Loucy (cell line): ENCODE results near the gene EFHC2.

Source experiments
- H2AFZ ChIP-seq: fragments of 200-600 bp; sonication (generic); 2 replicates; pipeline ENCODE4 v1.6.0; 2016; ENCODE audit warnings: antibody characterized with exemption, mild to moderate bottlenecking, low read length, moderate library complexity
- H3F3A ChIP-seq: fragments of 200-600 bp; 2 replicates; pipeline ENCODE4 v1.6.0; 2016; ENCODE audit warnings: antibody characterized with exemption, low read depth, mild to moderate bottlenecking
- H3K27me3 ChIP-seq: fragments of 200-600 bp; sonication (generic); 2 replicates; pipeline ENCODE4 v1.6.1; 2014; ENCODE audit warnings: low read length, mild to moderate bottlenecking; ENCODE audit not compliant: insufficient read depth, poor library complexity, severe bottlenecking
- H3K36me3 ChIP-seq: fragments of 200-600 bp; sonication (generic); 2 replicates; pipeline ENCODE4 v1.6.1; 2016; ENCODE audit warnings: low read length; ENCODE audit not compliant: insufficient read depth
- H3K4me1 ChIP-seq: fragments of 200-600 bp; sonication (generic); 2 replicates; pipeline ENCODE4 v1.5.1; 2014; ENCODE audit warnings: low read length, mild to moderate bottlenecking; ENCODE audit not compliant: insufficient read depth, poor library complexity, severe bottlenecking
- H3K4me2 ChIP-seq: fragments of 200-600 bp; sonication (generic); 2 replicates; pipeline ENCODE4 v1.6.0; 2014; ENCODE audit warnings: antibody characterized with exemption, low read length, low read depth, mild to moderate bottlenecking; ENCODE audit not compliant: poor library complexity, severe bottlenecking
- H3K4me3 ChIP-seq: fragments of 200-600 bp; sonication (generic); 2 replicates; pipeline ENCODE4 v1.5.1; 2014; ENCODE audit warnings: low read length, mild to moderate bottlenecking, mixed read lengths; ENCODE audit not compliant: poor library complexity, severe bottlenecking
- H3K79me2 ChIP-seq: fragments of 200-600 bp; sonication (generic); 2 replicates; pipeline ENCODE4 v1.6.1; 2014; ENCODE audit warnings: low read length; ENCODE audit not compliant: insufficient read depth
- H3K9ac ChIP-seq: fragments of 200-600 bp; sonication (generic); 2 replicates; pipeline ENCODE4 v1.6.0; 2014; ENCODE audit warnings: mild to moderate bottlenecking, low read depth, low read length, moderate library complexity; ENCODE audit not compliant: poor library complexity, severe bottlenecking
- H3K9me2 ChIP-seq: fragments of 200-600 bp; sonication (generic); replicated peaks from 2 replicates; pipeline ENCODE4 v1.6.1; 2016; ENCODE audit warnings: low read depth, low read length, mixed read lengths
- H3K9me3 ChIP-seq: fragments of 200-600 bp; sonication (generic); 2 replicates; pipeline ENCODE4 v1.6.1; 2014; ENCODE audit warnings: mild to moderate bottlenecking, antibody characterized with exemption, low read length, low read depth; ENCODE audit not compliant: insufficient read depth
- H4K20me1 ChIP-seq: fragments of 200-600 bp; sonication (generic); 2 replicates; pipeline ENCODE4 v1.6.0; 2014; ENCODE audit warnings: antibody characterized with exemption, low read length, mild to moderate bottlenecking; ENCODE audit not compliant: insufficient read depth, poor library complexity, severe bottlenecking
- CTCF ChIP-seq: fragments of 200-600 bp; sonication (generic); conservative IDR thresholded peaks from 2 replicates; pipeline ENCODE4 v1.5.1; 2014; ENCODE audit warnings: mild to moderate bottlenecking, antibody characterized with exemption, low read length
- EZH2phosphoT487 ChIP-seq: fragments of 200-600 bp; IDR thresholded peaks from 2 replicates; pipeline ENCODE4 v1.6.1; 2018; ENCODE audit warnings: antibody characterized with exemption, mild to moderate bottlenecking, moderate library complexity, borderline replicate concordance

EFHC2 gene

GRCh38 chrX:44106864-44107263 lies 236.6 kb downstream of the EFHC2 start:
- H3K9ac ChIP-seq = no peak overlapping the region

GRCh38 chrX:44105228-44105913 lies 238.1 kb downstream of the EFHC2 start:
- Histone ChIP-seq H4K20me1 (no peaks in the 10 kb centered on the region), H3K9me3 (no peaks in the 10 kb centered on the region), H3K27me3 (no peaks in the 10 kb centered on the region), H3K4me2 (no peak overlapping the region), H3K4me1 (no peaks in the 10 kb centered on the region), H3F3A (no peaks in the 10 kb centered on the region), H3K36me3 (no peaks in the 10 kb centered on the region), H3K79me2 (no peaks in the 10 kb centered on the region), H3K9ac (no peak overlapping the region), H3K4me3 (no peak overlapping the region), H2AFZ (no peak overlapping the region), H3K9me2 (no peaks in the 10 kb centered on the region)
- TF ChIP-seq CTCF (no peak), EZH2phosphoT487 (no peak)

More at GRCh38 chrX:44106864-44107263, 236.6 kb downstream of the EFHC2 start:
- Histone ChIP-seq H2AFZ (no peak overlapping the region), H3K4me3 (no peak overlapping the region), H3F3A (no peaks in the 10 kb centered on the region), H3K9me2 (no peaks in the 10 kb centered on the region), H3K79me2 (no peaks in the 10 kb centered on the region), H3K27me3 (no peaks in the 10 kb centered on the region), H3K36me3 (no peaks in the 10 kb centered on the region), H3K4me1 (no peaks in the 10 kb centered on the region), H3K9me3 (no peaks in the 10 kb centered on the region), H3K4me2 (no peak overlapping the region), H4K20me1 (no peaks in the 10 kb centered on the region)
- TF ChIP-seq CTCF = no peak
- TF ChIP-seq EZH2phosphoT487 = no peak

GRCh38 chrX:44104699-44105098 lies 238.8 kb downstream of the EFHC2 start:
- Histone ChIP-seq H3K9me3 (no peaks in the 10 kb centered on the region), H3K4me2 (no peak overlapping the region), H3K9me2 (no peaks in the 10 kb centered on the region), H2AFZ (no peak overlapping the region), H3K27me3 (no peaks in the 10 kb centered on the region), H3K4me1 (no peaks in the 10 kb centered on the region), H4K20me1 (no peaks in the 10 kb centered on the region), H3F3A (no peaks in the 10 kb centered on the region), H3K79me2 (no peaks in the 10 kb centered on the region), H3K4me3 (no peak overlapping the region), H3K36me3 (no peaks in the 10 kb centered on the region), H3K9ac (no peak overlapping the region)
- no peak for TF ChIP-seq CTCF
- no peak for TF ChIP-seq EZH2phosphoT487
